Measurements from ENCODE around the gene DEGS1.

The DEGS1 gene
- 63.8 to 85.2 reads per million in 2 experiments for total RNA-seq

GRCh38 chr1:224182866-224183590, at the start of gene DEGS1:
DEGS1 (plus strand) TSS chr1:224183240; CDS start chr1:224183337, 97 bp downstream.
- DNase-seq (ENCODE audit: low read depth) = peak; percentile 79

DNA sequence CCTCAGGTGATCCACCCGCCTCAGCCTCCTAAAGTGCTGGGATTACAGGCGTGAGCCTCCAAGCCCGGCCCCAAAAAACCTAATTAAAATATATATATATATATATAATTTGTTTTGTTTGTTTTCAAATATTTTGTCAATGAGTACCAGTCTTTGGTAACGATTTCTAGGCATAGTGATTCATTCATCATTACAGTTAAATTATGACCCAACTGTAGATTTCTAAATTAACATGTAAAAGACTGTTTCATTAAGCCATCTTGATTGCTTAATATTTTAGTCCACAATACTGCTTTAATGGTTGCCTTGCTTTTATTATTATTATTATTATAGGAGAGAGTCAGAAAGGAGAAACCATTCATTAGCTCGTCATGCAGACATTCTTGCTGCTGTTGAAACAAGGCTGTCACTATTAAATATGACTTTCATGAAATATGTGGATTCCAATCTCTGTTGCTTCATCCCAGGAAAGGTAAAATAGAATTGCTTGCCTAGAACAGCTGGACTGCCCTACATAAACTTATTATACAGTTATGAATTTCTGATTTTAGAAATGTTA, 49.2 kb upstream of the DEGS1 start:
- DNase-seq (ENCODE audit: low read depth) = no peak

DNA sequence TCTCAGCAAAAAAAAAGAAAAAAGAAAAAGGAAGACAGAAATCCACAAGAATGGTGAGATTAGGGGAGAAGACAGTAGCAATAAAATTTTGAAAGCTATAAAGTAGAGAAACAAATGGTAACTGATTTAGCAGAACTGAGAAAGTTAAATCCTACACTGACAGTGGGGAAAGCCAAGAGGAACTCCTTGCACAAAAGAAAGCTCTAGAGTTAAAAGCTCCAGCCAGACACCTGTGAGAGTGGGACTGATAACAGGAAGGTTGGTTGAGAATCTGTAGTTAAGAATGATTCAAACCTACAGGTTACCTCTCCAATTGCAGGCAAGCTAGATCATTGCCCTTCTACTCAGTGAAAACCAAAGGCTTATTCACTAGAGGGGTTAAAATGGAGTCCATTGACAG, 45.5 kb upstream of the DEGS1 start:
- no peak for DNase-seq (ENCODE audit: low read depth)

- DNase-seq (ENCODE audit: low read depth) = no peak
Measured at GRCh38 chr1:224138198-224138597, 44.8 kb upstream of the DEGS1 start.

DNA sequence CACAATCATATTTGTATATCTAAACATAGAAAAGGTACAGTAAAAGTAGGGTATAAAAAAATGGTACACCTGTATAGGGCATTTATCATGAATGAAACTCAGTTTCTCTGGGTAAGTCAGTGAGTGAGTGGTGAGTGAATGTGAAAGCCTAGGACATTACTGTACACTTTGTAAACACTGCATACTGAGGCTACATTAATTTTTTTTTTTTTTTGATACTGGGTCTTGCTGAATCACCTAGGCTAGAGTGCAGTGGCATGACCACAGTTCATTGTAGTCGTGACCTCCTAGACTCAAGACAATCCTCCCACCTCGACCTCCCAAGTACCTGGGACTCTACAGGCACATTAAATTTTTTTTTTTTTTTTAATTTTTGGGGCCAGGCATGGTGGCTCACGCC, 41.3 kb upstream of the DEGS1 start:
- no peak for DNase-seq (ENCODE audit: low read depth)

DNA sequence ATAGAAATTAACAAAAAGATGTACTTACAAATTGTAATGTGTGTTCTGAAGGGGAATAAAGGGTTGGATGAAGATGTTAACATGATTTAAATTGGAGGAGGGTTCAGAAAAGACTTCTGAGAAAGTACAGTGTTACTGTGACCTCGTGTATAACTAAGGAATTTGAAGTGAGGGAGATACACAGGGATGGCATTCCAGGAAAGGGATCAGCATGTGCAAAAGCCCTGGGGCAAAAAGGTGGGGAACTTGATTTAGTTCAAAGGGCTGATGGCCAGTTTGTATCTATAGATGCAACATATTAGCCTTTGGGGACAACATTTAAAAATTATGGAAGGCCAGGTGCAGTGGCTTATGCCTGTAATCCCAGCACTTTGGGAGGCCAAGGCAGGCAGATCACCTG, 33.3 kb upstream of the DEGS1 start:
- DNase-seq (ENCODE audit: low read depth) = no peak

DNA sequence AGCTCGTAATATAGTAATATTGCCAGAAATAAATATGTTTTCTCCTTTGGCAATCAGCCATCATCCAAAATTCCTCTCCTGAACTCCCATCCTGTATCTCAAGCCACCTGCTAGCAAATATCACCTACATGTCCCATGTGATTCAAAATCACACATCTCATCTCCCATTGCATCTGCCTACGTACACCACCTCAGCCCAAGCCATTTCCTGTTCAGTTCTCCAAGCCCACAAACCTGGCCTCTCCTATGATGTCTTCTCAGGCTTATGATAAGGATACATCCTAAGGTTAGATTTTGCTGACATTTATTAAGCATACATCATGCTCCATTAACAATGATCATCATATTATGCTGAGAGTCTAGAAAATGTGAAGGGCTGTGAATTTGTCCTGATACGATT, 31.9 kb upstream of the DEGS1 start:
- DNase-seq (ENCODE audit: low read depth) = no peak

DNA sequence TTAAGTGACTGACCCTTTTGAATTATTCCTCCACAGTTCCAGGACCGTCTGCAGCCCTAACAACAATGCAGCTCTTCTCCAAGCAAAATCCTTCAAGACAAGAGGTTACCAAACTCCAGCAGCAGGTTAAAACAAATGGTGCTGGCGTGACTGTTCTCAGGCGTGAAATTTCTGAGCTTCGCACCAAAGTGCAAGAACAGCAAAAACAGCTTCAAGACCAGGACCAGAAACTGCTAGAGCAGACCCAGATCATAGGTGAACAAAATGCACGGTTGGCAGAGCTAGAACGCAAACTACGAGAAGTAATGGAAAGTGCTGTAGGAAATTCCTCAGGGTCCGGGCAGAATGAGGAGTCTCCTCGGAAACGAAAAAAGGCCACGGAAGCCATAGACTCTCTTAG, 25.7 kb upstream of the DEGS1 start:
- DNase-seq (ENCODE audit: low read depth) = no peak

GRCh38 chr1:224159541-224159940, 23.5 kb upstream of the DEGS1 start:
- no peak for DNase-seq (ENCODE audit: low read depth)

DNA sequence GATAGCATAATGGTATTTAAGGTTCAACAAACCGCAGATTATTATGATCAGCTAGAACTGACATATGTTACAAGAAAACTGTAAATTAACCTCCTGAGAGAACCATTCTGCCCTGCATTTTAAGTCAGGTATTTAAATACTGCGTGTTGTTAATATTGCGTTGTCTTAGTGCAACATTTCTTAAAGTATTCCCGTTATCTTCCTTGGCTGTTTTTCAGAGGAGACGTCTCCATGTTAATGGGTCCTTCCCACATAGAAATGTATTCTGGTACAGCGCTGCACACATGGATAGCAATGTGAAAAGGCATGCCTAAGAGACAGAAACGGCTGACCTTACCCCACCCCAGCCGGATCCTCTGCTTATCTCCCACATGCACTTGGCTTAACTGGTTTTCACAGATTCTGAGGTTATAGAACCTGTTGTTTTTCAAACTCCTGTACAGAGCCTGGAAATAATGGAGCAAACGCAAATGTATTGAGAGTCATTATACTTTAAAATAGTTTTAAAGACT, 22.8 kb upstream of the DEGS1 start:
- no peak for DNase-seq (ENCODE audit: low read depth)

DNA sequence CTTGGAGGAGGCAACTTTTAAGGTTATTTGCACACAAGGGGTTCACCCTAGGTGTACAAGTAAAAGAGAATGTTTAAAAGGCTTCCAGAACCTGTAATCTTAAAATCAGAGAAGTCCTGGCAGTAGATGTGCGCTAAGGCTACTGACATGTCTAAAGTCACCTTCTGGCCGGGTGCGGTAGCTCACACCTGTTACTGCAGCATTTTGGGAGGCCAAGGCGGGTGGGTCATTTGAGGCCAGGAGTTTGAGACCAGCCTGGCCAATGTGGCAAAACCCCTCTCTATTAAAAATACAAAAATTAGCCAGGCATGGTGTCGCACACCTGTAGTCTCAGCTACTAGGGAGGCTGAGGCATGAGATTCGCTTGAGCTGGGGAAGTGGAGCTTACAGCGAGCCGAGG, 20.3 kb upstream of the DEGS1 start:
- no peak for DNase-seq (ENCODE audit: low read depth)

- DNase-seq (ENCODE audit: low read depth) = no peak
Measured at GRCh38 chr1:224163311-224163710, 19.7 kb upstream of the DEGS1 start.

DNA sequence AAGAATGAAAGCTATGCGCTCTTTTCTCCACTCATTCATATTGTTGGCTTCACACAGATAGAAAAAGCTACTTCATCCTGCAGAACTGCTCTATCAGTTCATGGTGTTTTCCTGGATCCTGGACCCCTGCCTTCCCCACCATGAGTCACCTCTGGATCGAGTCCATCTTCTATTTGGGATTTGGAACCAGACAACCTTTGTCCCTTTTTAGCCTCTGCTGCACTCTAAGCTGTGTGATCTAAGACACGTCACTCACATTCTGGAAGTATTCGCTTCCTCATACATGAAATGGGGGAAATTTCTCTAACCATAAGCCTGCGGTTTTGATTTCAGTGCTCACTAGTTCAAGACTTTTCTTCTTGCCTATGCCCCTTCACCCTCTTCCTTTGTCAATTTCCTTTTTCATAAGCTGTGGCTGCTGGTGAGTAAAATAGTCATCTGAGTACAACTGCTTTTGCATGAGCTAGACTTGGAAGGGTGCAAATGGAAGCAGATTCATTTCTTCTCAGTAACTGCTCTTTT, 14.1 kb upstream of the DEGS1 start:
- no peak for DNase-seq (ENCODE audit: low read depth)

GRCh38 chr1:224169718-224170270, 13.2 kb upstream of the DEGS1 start:
- no peak for DNase-seq (ENCODE audit: low read depth)

DNA sequence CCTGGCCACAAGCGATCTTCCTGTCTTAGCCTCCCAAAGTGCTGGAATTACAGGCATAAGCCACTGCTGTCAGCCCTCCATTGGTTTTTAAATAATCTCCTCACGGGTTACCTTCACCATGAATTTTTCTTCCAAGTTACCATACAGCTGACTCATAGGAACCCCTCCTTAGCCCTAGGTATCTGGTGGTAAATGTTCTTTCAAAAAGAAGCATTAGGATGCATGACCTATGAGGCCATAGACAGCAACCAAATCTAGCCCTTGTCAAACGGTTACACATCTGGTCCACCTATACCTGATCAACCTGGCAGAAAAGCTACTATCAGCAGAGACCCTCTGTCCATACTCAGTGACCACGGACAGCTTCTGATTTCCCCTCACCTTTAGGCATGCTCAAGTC, 12.7 kb upstream of the DEGS1 start:
- DNase-seq (ENCODE audit: low read depth) = no peak

DNA sequence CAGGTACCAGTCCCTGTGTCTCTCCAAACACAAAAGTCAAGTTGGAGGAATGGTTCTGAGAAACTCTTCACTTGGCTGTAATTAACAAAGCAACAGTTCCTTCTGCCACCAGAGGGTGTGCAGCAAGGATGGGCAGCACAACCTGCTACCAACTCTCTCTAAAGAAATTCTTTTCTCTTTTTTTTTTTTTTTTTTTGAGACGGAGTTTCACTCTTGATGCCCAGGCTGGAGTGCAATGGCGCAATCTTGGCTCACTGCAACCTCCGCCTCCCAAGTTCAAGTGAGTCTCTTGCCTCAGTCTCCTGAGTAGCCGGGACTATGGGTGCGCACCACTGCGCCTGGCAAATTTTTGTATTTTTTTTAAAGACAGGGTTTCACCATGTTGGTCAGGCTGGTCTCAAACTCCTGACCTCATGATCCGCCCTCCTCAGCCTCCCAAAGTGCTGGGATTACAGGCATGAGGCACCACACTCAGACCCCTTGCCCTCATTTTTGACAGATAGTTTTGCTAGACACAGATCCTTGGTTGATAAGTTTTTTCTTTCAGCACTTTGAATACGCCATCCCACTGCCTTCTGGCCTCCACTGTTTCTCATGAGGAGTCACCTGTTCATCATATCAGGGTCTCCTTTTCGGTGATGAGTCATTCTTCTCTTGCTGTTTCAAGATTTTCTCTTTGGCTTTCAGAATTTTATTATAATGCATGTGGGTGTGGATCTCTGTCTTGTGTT, 12.1 kb upstream of the DEGS1 start:
- peak; percentile 38 for DNase-seq (ENCODE audit: low read depth)

- DNase-seq (ENCODE audit: low read depth) = no peak
Measured at GRCh38 chr1:224172229-224172628, 10.8 kb upstream of the DEGS1 start.

- no peak for DNase-seq (ENCODE audit: low read depth)
Measured at GRCh38 chr1:224173523-224173922, 9.5 kb upstream of the DEGS1 start.

DNA sequence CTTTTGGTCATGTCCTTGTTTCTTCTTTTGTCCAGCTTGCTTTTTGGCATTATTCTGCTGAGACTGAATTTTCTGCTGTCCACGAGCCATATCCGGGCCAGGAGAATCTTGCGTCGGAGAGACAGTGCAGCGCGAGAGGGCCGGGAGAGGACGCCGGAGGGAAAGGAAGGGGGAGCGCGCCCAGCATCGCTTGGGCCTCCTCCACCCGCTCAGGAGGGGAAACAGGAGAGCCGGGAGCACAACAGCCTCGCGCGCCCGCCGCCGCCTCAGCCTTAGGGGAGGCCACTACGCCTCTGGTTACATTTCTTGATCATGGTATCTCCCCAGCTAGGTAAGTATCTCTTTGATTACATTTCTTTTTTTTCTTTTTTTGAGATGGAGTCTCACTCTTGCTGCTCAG, 7.4 kb upstream of the DEGS1 start:
- DNase-seq (ENCODE audit: low read depth) = no peak

DNA sequence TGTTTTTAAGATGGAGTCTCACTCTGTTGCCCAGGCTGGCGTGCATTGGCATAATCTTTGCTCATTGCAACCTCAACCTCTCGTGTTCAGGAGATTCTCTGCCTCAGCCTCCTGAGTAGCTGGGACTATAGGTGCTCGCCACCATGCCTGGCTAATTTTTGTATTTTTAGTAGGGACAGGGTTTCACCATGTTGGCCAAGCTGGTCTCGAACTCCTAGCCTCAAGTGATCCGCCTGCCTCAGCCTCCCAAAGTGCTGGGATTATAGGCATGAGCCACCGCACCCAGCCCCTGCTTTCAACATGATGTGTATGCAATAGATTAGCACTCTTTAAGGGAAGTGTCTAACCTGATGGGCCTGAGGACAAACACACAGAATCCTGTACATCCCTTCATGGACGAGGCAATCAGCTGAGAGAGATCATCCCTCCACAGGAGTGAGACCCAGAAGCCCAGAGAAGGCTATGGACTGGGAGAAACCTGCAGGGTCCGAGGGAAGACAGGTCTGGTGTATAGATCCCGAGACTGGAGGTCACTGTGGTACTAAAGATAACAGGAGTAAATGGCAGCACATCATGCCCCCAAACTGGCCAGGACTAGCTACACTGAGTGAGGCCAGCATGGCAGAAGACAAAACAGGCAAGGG, 5.6 kb upstream of the DEGS1 start:
- DNase-seq (ENCODE audit: low read depth) = no peak

GRCh38 chr1:224178894-224179293, 4.1 kb upstream of the DEGS1 start:
- no peak for DNase-seq (ENCODE audit: low read depth)

Measured in T follicular helper cell (primary cell).